8988T (cell line): Measurements from ENCODE around the gene C1S.
"Not testable (repeated sequence)": the region's sequence is repeated elsewhere in the genome, so short reads cannot be mapped to it uniquely, and the experiment has no call there.

ENCODE experiments used
- DNase-seq: peaks from one replicate; pipeline ENCODE4 v3.0.0; 2011

Gene C1S

GRCh38 chr12:7047306-7047705 is 13.2 kb upstream of the C1S start:
- DNase-seq, result no peak

GRCh38 chr12:7049445-7049951 is 11.0 kb upstream of the C1S start:
- not testable (repeated sequence) for DNase-seq

- not testable (repeated sequence) for DNase-seq
Measured at GRCh38 chr12:7049973-7050372, 10.5 kb upstream of the C1S start.

GRCh38 chr12:7054925-7055324 is 5.6 kb upstream of the C1S start:
- no peak for DNase-seq

- DNase-seq, result not testable (repeated sequence)
Measured at GRCh38 chr12:7055736-7056135, 4.8 kb upstream of the C1S start.

- no peak for DNase-seq
Measured at GRCh38 chr12:7058163-7058845, 2.2 kb upstream of the C1S start.

GRCh38 chr12:7058850-7059395 is 1.6 kb upstream of the C1S start:
- no peak for DNase-seq

GRCh38 chr12:7059780-7060179 is 738 bp upstream of the C1S start:
- no peak for DNase-seq

GRCh38 chr12:7061138-7061537 is 620 bp downstream of the C1S start:
- no peak for DNase-seq

- no peak for DNase-seq
Measured at GRCh38 chr12:7061596-7061995, 1.1 kb downstream of the C1S start.

GRCh38 chr12:7064516-7064915 is 4.0 kb downstream of the C1S start:
- no peak for DNase-seq

- DNase-seq, result no peak
Measured at GRCh38 chr12:7065073-7065623, 4.6 kb downstream of the C1S start.

- no peak for DNase-seq
Measured at GRCh38 chr12:7066596-7066995, 6.1 kb downstream of the C1S start.

GRCh38 chr12:7067096-7067495 is 6.6 kb downstream of the C1S start:
- no peak for DNase-seq

GRCh38 chr12:7068240-7068993 is 7.9 kb downstream of the C1S start:
- DNase-seq, result no peak

- DNase-seq, result no peak
Measured at GRCh38 chr12:7068994-7069346, 8.5 kb downstream of the C1S start.

GRCh38 chr12:7069386-7069785 is 8.9 kb downstream of the C1S start:
- no peak for DNase-seq

- DNase-seq, result no peak
Measured at GRCh38 chr12:7072035-7072434, 11.5 kb downstream of the C1S start.

- no peak for DNase-seq
Measured at GRCh38 chr12:7072554-7072953, 12.0 kb downstream of the C1S start.

GRCh38 chr12:7073946-7074345 is 13.4 kb downstream of the C1S start:
- no peak for DNase-seq

GRCh38 chr12:7075518-7075917 is 15.0 kb downstream of the C1S start:
- no peak for DNase-seq

- no peak for DNase-seq
Measured at GRCh38 chr12:7075939-7076338, 15.4 kb downstream of the C1S start.

GRCh38 chr12:7076493-7076892 is 16.0 kb downstream of the C1S start:
- no peak for DNase-seq

- no peak for DNase-seq
Measured at GRCh38 chr12:7078163-7078562, 17.6 kb downstream of the C1S start.
